Trophoblast cell (in vitro differentiated cells and primary cell): ENCODE results near the gene PLCD4.

Source experiments
- DNase-seq, 2 donors: peaks; one replicate each; pipeline ENCODE4 v3.0.0-alpha.2; 2016
- H2AFZ ChIP-seq: 2 replicates; pipeline ENCODE4 v1.6.1; 2013; ENCODE audit warnings: low read length, moderate library complexity, mild to moderate bottlenecking; ENCODE audit not compliant: insufficient read depth, poor library complexity
- H2AK5ac ChIP-seq: 2 replicates; pipeline ENCODE4 v1.6.1; 2013; ENCODE audit warnings: mild to moderate bottlenecking, low read length
- H2BK120ac ChIP-seq: 2 replicates; pipeline ENCODE4 v1.6.1; 2013; ENCODE audit warnings: low read length, mild to moderate bottlenecking, moderate library complexity; ENCODE audit not compliant: insufficient read depth, poor library complexity
- H2BK12ac ChIP-seq: 2 replicates; pipeline ENCODE4 v1.6.1; 2013; ENCODE audit warnings: mild to moderate bottlenecking, low read length, moderate library complexity
- H2BK5ac ChIP-seq: 2 replicates; pipeline ENCODE4 v1.6.1; 2013; ENCODE audit warnings: low read length, low read depth, moderate library complexity, mild to moderate bottlenecking; ENCODE audit not compliant: poor library complexity
- H3K14ac ChIP-seq: 2 replicates; pipeline ENCODE4 v1.6.1; 2013; ENCODE audit warnings: mild to moderate bottlenecking, low read length
- H3K18ac ChIP-seq: 2 replicates; pipeline ENCODE4 v1.6.1; 2013; ENCODE audit warnings: mild to moderate bottlenecking, low read length
- H3K23ac ChIP-seq: 2 replicates; pipeline ENCODE4 v1.6.1; 2013; ENCODE audit warnings: low read length
- H3K27ac ChIP-seq: 2 replicates; pipeline ENCODE4 v1.5.1; 2013; ENCODE audit warnings: low read depth, mild to moderate bottlenecking, inconsistent platforms, low read length, moderate library complexity
- H3K27me3 ChIP-seq: 2 replicates; pipeline ENCODE4 v1.6.1; 2013; ENCODE audit warnings: inconsistent platforms, mild to moderate bottlenecking, low read length, moderate library complexity; ENCODE audit not compliant: insufficient read depth
- H3K36me3 ChIP-seq, 2 experiments: 1 replicate in 1 of 2; 2 replicates in 1 of 2; pipeline ENCODE4 v1.6.1; 2013; ENCODE audit warnings: low read length in 2 of 2, mild to moderate bottlenecking in 2 of 2, moderate library complexity in 1 of 2; ENCODE audit not compliant: insufficient read depth in 2 of 2, control insufficient read depth in 1 of 2
- H3K4ac ChIP-seq: 2 replicates; pipeline ENCODE4 v1.6.1; 2013; ENCODE audit warnings: low read depth, mild to moderate bottlenecking, low read length, moderate library complexity
- H3K4me1 ChIP-seq, 2 experiments: 1 replicate in 1 of 2; 2 replicates in 1 of 2; pipeline ENCODE4 v1.6.1; 2013; ENCODE audit warnings: low read length in 2 of 2, mild to moderate bottlenecking in 2 of 2, moderate library complexity in 1 of 2; ENCODE audit not compliant: insufficient read depth in 2 of 2, control insufficient read depth in 1 of 2
- H3K4me2 ChIP-seq: 2 replicates; pipeline ENCODE4 v1.6.1; 2013; ENCODE audit warnings: inconsistent platforms, mild to moderate bottlenecking, low read length, moderate library complexity
- H3K4me3 ChIP-seq: 2 replicates; pipeline ENCODE4 v1.5.1; 2013; ENCODE audit warnings: mild to moderate bottlenecking, low read depth, low read length, inconsistent platforms
- H3K79me1 ChIP-seq: one replicate; pipeline ENCODE4 v1.6.1; 2013; ENCODE audit warnings: low read length
- H3K79me2 ChIP-seq: 2 replicates; pipeline ENCODE4 v1.6.1; 2013; ENCODE audit warnings: low read length, mild to moderate bottlenecking; ENCODE audit not compliant: control insufficient read depth, insufficient read depth, poor library complexity
- H3K9ac ChIP-seq: 2 replicates; pipeline ENCODE4 v1.6.1; 2013; ENCODE audit warnings: mild to moderate bottlenecking, low read length
- H3K9me3 ChIP-seq: 2 replicates; pipeline ENCODE4 v1.6.1; 2013; ENCODE audit warnings: low read depth, mild to moderate bottlenecking, control low read depth, inconsistent platforms, low read length; ENCODE audit not compliant: insufficient read depth
- H4K12ac ChIP-seq: 2 replicates; pipeline ENCODE4 v1.6.1; 2013; ENCODE audit warnings: low read depth, mild to moderate bottlenecking, low read length, moderate library complexity
- H4K8ac ChIP-seq: 2 replicates; pipeline ENCODE4 v1.6.1; 2013; ENCODE audit warnings: low read depth, mild to moderate bottlenecking, low read length, moderate library complexity
- H4K91ac ChIP-seq: one replicate; pipeline ENCODE4 v1.6.1; 2013; ENCODE audit warnings: low read depth, mild to moderate bottlenecking, low read length, moderate library complexity
- WGBS: extraction: QIAGEN DNeasy Blood & Tissue Kit; methylation state at CpG from one replicate; pipeline ENCODE4 v1.1.7; 2013; ENCODE audit warnings: missing lambda C conversion rate; ENCODE audit not compliant: insufficient read length, insufficient coverage; ENCODE audit errors: extremely low coverage; 5-methylcytosine and 5-hydroxymethylcytosine counted together

The PLCD4 gene

GRCh38 chr2:218569661-218570500 lies 37.8 kb upstream of the PLCD4 start:
- Histone ChIP-seq H3K9me3 (no peaks in the 10 kb centered on the region), H2BK12ac (no peak overlapping the region), H4K91ac (no peak overlapping the region), H2BK120ac (no peak overlapping the region), H3K27ac (peak overlapping the region; percentile 30), H3K27me3 (no peaks in the 10 kb centered on the region), H4K12ac (no peak overlapping the region), H3K36me3 (peaks cover 7% of the 10 kb centered on the region in 2 experiments), H3K9ac (peak overlapping the region; percentile 84), H3K14ac (no peak overlapping the region), H3K4me3 (peak overlapping the region; percentile 63), H2AFZ (no peak overlapping the region), H3K18ac (no peak overlapping the region), H3K79me2 (peaks cover 6% of the 10 kb centered on the region), H4K8ac (peak overlapping the region; percentile 57), H2AK5ac (no peak overlapping the region), H3K23ac (peak overlapping the region; percentile 52), H2BK5ac (no peak overlapping the region), H3K4ac (peak overlapping the region; percentile 86), H3K4me1 (peaks cover 0 to 3% of the 10 kb centered on the region in 2 experiments), H3K4me2 (peak overlapping the region; percentile 97), H3K79me1 (peaks cover 11% of the 10 kb centered on the region)
- no CpG with 5 or more reads among the region's 10 CpGs for WGBS
- DNase-seq = peak in 1 of 2 donors; percentile 10

- H3K4me2 ChIP-seq = no peak overlapping the region
- DNase-seq = peak in 1 of 2 donors; percentile 15
- no peak overlapping the region for H2BK120ac ChIP-seq
- no peak overlapping the region for H4K8ac ChIP-seq
- H3K18ac ChIP-seq = no peak overlapping the region
- no peak overlapping the region for H2AFZ ChIP-seq
- H3K27me3 ChIP-seq = no peaks in the 10 kb centered on the region
- H3K4me1 ChIP-seq = peaks cover 0 to 3% of the 10 kb centered on the region in 2 experiments
- peak overlapping the region; percentile 97 for H3K4ac ChIP-seq
- H3K79me2 ChIP-seq = peaks cover 6% of the 10 kb centered on the region
- H3K9me3 ChIP-seq = no peaks in the 10 kb centered on the region
- no peak overlapping the region for H2BK12ac ChIP-seq
- H3K27ac ChIP-seq = no peak overlapping the region
- H4K12ac ChIP-seq = no peak overlapping the region
- peaks cover 11% of the 10 kb centered on the region for H3K79me1 ChIP-seq
- peaks cover 7 to 10% of the 10 kb centered on the region in 2 experiments for H3K36me3 ChIP-seq
- no peak overlapping the region for H3K14ac ChIP-seq
- no peak overlapping the region for H4K91ac ChIP-seq
- H2BK5ac ChIP-seq = no peak overlapping the region
- no peak overlapping the region for H3K23ac ChIP-seq
- WGBS = no CpG with 5 or more reads among the region's 6 CpGs
- no peak overlapping the region for H3K9ac ChIP-seq
- no peak overlapping the region for H2AK5ac ChIP-seq
- H3K4me3 ChIP-seq = no peak overlapping the region
Measured at GRCh38 chr2:218570850-218571249, 36.8 kb upstream of the PLCD4 start.

GRCh38 chr2:218576854-218577253 lies 30.8 kb upstream of the PLCD4 start:
- no peaks in the 10 kb centered on the region for H3K9me3 ChIP-seq
- no peaks in the 10 kb centered on the region for H3K79me1 ChIP-seq
- H2AFZ ChIP-seq = no peak overlapping the region
- no peaks in the 10 kb centered on the region for H3K4me1 ChIP-seq
- no peak overlapping the region for H2BK12ac ChIP-seq
- H4K12ac ChIP-seq = no peak overlapping the region
- no CpG with 5 or more reads among the region's 4 CpGs for WGBS
- peaks cover 13 to 17% of the 10 kb centered on the region in 2 experiments for H3K36me3 ChIP-seq
- DNase-seq = no peak
- H3K79me2 ChIP-seq = peaks cover 3% of the 10 kb centered on the region
- H3K27ac ChIP-seq = no peak overlapping the region
- H2BK5ac ChIP-seq = no peak overlapping the region
- H3K18ac ChIP-seq = no peak overlapping the region
- no peak overlapping the region for H4K8ac ChIP-seq
- no peak overlapping the region for H2BK120ac ChIP-seq
- H3K14ac ChIP-seq = no peak overlapping the region
- no peak overlapping the region for H4K91ac ChIP-seq
- H2AK5ac ChIP-seq = no peak overlapping the region
- no peak overlapping the region for H3K23ac ChIP-seq
- H3K4ac ChIP-seq = no peak overlapping the region
- no peaks in the 10 kb centered on the region for H3K27me3 ChIP-seq
- no peak overlapping the region for H3K4me2 ChIP-seq
- no peak overlapping the region for H3K4me3 ChIP-seq
- no peak overlapping the region for H3K9ac ChIP-seq

- Histone ChIP-seq H3K4ac (no peak overlapping the region), H2AK5ac (no peak overlapping the region), H3K18ac (no peak overlapping the region), H4K12ac (no peak overlapping the region), H2AFZ (peak overlapping the region; percentile 3), H4K91ac (no peak overlapping the region), H3K27ac (no peak overlapping the region), H3K27me3 (no peaks in the 10 kb centered on the region), H2BK12ac (no peak overlapping the region), H3K79me1 (no peaks in the 10 kb centered on the region), H3K9me3 (no peaks in the 10 kb centered on the region), H3K36me3 (peaks cover 12 to 17% of the 10 kb centered on the region in 2 experiments), H3K9ac (no peak overlapping the region), H3K4me2 (no peak overlapping the region), H2BK5ac (no peak overlapping the region), H3K23ac (no peak overlapping the region), H3K4me1 (no peaks in the 10 kb centered on the region), H4K8ac (no peak overlapping the region), H3K4me3 (no peak overlapping the region), H2BK120ac (no peak overlapping the region), H3K79me2 (peaks cover 3% of the 10 kb centered on the region), H3K14ac (no peak overlapping the region)
- WGBS = no CpG with 5 or more reads among the region's 3 CpGs
- DNase-seq = no peak
Measured at GRCh38 chr2:218577482-218578220, 30.0 kb upstream of the PLCD4 start.
